HepG2 (cell line): ENCODE results near the gene TMCC1. TPM values are rescaled to one million over a fixed set of nuclear protein-coding genes. Genes with fewer than 3 reads are reported as not detected.
A peak's percentile ranks its signal among the peaks of the same experiment; 100 is the strongest.

Experiments used
- CCAR2 ChIP-seq: fragments of 200-400 bp; formaldehyde crosslinking; optimal IDR thresholded peaks from 2 replicates; pipeline ENCODE3; 2018; ENCODE audit warnings: low read depth, mild to moderate bottlenecking, low read length, moderate library complexity
- HNRNPL ChIP-seq: fragments of 200-400 bp; formaldehyde crosslinking; IDR thresholded peaks from 2 replicates; pipeline ENCODE4 v1.6.1; 2017; ENCODE audit warnings: mild to moderate bottlenecking, low read depth, low read length
- HNRNPLL ChIP-seq: fragments of 200-400 bp; formaldehyde crosslinking; IDR thresholded peaks from 2 replicates; pipeline ENCODE4 v1.6.1; 2017; ENCODE audit warnings: mild to moderate bottlenecking, low read depth, low read length; ENCODE audit not compliant: poor library complexity, severe bottlenecking
- NPAS2 ChIP-seq: sonication (generic); formaldehyde crosslinking; IDR thresholded peaks from 2 replicates; pipeline ENCODE4 v1.8.0; 2022; ENCODE audit warnings: mild to moderate bottlenecking, missing genetic modification reagents, borderline replicate concordance
- ZBTB38 ChIP-seq: sonication (generic); formaldehyde crosslinking; IDR thresholded peaks from 2 replicates; pipeline ENCODE4 v1.5.1; 2020; ENCODE audit warnings: mild to moderate bottlenecking, missing genetic modification reagents
- ZMYM3 ChIP-seq: sonication (generic); formaldehyde crosslinking; IDR thresholded peaks from 2 replicates; pipeline ENCODE4 v1.5.1; 2020; ENCODE audit warnings: mild to moderate bottlenecking, missing genetic modification reagents
- ZNF205 ChIP-seq: IDR thresholded peaks from 2 replicates; pipeline ENCODE4 v1.6.1; 2018; ENCODE audit warnings: missing biosample characterization, missing genetic modification reagents
- ZNF333 ChIP-seq: sonication (generic); formaldehyde crosslinking; IDR thresholded peaks from 2 replicates; pipeline ENCODE4 v1.4.0; 2020; ENCODE audit warnings: mild to moderate bottlenecking, missing genetic modification reagents, borderline replicate concordance
- ZNF530 ChIP-seq: sonication (generic); formaldehyde crosslinking; IDR thresholded peaks from 2 replicates; pipeline ENCODE4 v1.5.0; 2020; ENCODE audit warnings: low read depth, mild to moderate bottlenecking, missing genetic modification reagents
- ZNF547 ChIP-seq: sonication (generic); formaldehyde crosslinking; IDR thresholded peaks from 2 replicates; pipeline ENCODE4 v1.5.1; 2020; ENCODE audit warnings: mild to moderate bottlenecking, missing genetic modification reagents
- ZNF792 ChIP-seq: IDR thresholded peaks from 2 replicates; pipeline ENCODE4 v1.6.1; 2016
- polyA plus RNA-seq, 8 experiments: library from polyadenylated mRNA; depleted of rRNA in 3 of 8; stranded (reverse) in 7 of 8; unstranded in 1 of 8; fragments of >200 nt; fragmentation: Illumina TruSeq in 4 of 8; extraction: Trizol in 4 of 8; gene quantifications; 2 replicates each; pipeline versions ENCODE4 v1.2.1 to v1.2.3, GENCODE V29; 2011 to 2016; ENCODE audit warnings: low read depth in 4 of 8, missing spikeins in 1 of 8, mixed read lengths in 1 of 8; ENCODE audit not compliant: insufficient read depth in 1 of 8
- total RNA-seq, 5 experiments: library from RNA; depleted of rRNA; stranded (reverse); fragments of >200 nt; fragmentation: Illumina TruSeq; extraction: Trizol; gene quantifications; 2 replicates each; pipeline ENCODE4 v1.2.3, GENCODE V29; 2016; ENCODE audit warnings: low read depth in 1 of 5
- TF ChIP-seq, protein P1 (sequence below), 2 experiments: sonication (generic) in 1 of 2; formaldehyde crosslinking in 1 of 2; IDR thresholded peaks; 2 replicates each; pipeline versions ENCODE4 v1.6.1 to v1.9.0; 2014 to 2022; ENCODE audit warnings: antibody characterized with exemption in 1 of 2, borderline replicate concordance in 1 of 2, inconsistent platforms in 1 of 2, low read depth in 1 of 2, missing genetic modification reagents in 1 of 2
- TF ChIP-seq, protein P2 (sequence below): sonication (generic); formaldehyde crosslinking; IDR thresholded peaks from 2 replicates; pipeline ENCODE4 v1.5.1; 2020; ENCODE audit warnings: missing genetic modification reagents, mild to moderate bottlenecking, borderline replicate concordance
- TF ChIP-seq, protein P3 (sequence below): sonication (generic); formaldehyde crosslinking; IDR thresholded peaks from 2 replicates; pipeline ENCODE4 v1.4.0; 2020; ENCODE audit warnings: missing genetic modification reagents, low read depth, mild to moderate bottlenecking, borderline replicate concordance
- TF ChIP-seq, protein P4 (sequence below): sonication (generic); formaldehyde crosslinking; IDR thresholded peaks from 2 replicates; pipeline ENCODE4 v1.4.0; 2020; ENCODE audit warnings: missing genetic modification reagents

The TMCC1 gene
- total and polyA plus RNA-seq, 2 of the 13 experiments (the other 11 are each of a cell fraction or from before 2014, with no cell fraction given): 12.1 to 264 TPM

DNA sequence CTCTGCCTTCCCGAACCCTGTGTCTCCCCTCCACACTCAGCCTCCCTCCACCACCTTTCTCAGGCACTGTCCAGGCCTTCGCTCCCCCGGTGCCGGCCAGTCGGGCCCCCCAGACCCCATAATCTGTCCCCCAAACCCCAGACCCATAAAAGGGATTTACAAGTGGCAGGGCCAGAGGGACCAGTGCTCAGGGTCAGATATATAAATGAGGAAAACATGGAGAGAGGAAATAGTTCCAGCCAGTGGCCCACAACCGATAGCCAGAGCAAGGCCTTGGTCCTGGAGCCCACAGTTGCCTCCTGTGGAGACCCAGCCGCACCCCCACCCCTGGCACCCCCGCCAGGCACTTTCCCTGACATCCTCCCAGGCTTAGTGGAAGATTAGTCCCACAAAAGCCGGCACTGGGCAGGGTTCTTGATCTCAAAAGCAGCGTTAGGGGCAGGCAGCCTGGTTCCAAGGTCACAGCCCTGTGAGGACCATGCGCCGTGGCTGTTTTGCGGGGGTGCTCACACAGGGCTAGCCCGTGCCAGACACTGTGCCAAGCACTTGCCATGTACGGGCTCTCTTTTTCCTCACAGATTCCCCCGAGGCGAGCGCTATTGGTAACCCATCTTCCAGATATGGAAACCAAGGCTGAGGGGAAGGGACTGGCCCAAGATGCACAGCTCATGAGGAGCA, 286.0 kb downstream of the TMCC1 start (continued):
- TF ChIP-seq, protein P1, sequence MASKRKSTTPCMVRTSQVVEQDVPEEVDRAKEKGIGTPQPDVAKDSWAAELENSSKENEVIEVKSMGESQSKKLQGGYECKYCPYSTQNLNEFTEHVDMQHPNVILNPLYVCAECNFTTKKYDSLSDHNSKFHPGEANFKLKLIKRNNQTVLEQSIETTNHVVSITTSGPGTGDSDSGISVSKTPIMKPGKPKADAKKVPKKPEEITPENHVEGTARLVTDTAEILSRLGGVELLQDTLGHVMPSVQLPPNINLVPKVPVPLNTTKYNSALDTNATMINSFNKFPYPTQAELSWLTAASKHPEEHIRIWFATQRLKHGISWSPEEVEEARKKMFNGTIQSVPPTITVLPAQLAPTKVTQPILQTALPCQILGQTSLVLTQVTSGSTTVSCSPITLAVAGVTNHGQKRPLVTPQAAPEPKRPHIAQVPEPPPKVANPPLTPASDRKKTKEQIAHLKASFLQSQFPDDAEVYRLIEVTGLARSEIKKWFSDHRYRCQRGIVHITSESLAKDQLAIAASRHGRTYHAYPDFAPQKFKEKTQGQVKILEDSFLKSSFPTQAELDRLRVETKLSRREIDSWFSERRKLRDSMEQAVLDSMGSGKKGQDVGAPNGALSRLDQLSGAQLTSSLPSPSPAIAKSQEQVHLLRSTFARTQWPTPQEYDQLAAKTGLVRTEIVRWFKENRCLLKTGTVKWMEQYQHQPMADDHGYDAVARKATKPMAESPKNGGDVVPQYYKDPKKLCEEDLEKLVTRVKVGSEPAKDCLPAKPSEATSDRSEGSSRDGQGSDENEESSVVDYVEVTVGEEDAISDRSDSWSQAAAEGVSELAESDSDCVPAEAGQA (IDR thresholded peaks at IDR 0.05; ENCODE audit: low read depth): no peak
- TF ChIP-seq, protein P1 (CRISPR knock-in tag; IDR thresholded peaks at IDR 0.05; ENCODE audit: borderline replicate concordance): no peak
- TF ChIP-seq ZNF547 (CRISPR knock-in tag) (0 out of 2 replicates have a peak, but pooled peaks have one; percentile 12), ZMYM3 (peak; percentile 69), ZNF792 (CRISPR knock-in tag) (no peak), ZNF530 (CRISPR knock-in tag) (no peak), HNRNPL (0 out of 2 replicates have a peak, but pooled peaks have one; percentile 20), HNRNPLL (peak; percentile 15), ZBTB38 (CRISPR knock-in tag) (0 out of 2 replicates have a peak, but pooled peaks have one; percentile 1), CCAR2 (no peak), ZNF205 (no peak), ZNF333 (CRISPR knock-in tag) (no peak), NPAS2 (CRISPR knock-in tag) (no peak)
- TF ChIP-seq, protein P2, sequence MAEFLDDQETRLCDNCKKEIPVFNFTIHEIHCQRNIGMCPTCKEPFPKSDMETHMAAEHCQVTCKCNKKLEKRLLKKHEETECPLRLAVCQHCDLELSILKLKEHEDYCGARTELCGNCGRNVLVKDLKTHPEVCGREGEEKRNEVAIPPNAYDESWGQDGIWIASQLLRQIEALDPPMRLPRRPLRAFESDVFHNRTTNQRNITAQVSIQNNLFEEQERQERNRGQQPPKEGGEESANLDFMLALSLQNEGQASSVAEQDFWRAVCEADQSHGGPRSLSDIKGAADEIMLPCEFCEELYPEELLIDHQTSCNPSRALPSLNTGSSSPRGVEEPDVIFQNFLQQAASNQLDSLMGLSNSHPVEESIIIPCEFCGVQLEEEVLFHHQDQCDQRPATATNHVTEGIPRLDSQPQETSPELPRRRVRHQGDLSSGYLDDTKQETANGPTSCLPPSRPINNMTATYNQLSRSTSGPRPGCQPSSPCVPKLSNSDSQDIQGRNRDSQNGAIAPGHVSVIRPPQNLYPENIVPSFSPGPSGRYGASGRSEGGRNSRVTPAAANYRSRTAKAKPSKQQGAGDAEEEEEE (CRISPR knock-in tag): 0 out of 2 replicates have a peak, but pooled peaks have one; percentile 31
- TF ChIP-seq, protein P3, sequence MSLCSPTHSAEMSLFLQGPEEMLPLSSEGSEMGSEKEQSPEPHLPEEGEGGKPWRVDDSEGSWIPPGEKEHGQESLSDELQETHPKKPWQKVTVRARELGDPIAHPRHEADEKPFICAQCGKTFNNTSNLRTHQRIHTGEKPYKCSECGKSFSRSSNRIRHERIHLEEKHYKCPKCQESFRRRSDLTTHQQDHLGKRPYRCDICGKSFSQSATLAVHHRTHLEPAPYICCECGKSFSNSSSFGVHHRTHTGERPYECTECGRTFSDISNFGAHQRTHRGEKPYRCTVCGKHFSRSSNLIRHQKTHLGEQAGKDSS (CRISPR knock-in tag): no peak
- TF ChIP-seq, protein P4, sequence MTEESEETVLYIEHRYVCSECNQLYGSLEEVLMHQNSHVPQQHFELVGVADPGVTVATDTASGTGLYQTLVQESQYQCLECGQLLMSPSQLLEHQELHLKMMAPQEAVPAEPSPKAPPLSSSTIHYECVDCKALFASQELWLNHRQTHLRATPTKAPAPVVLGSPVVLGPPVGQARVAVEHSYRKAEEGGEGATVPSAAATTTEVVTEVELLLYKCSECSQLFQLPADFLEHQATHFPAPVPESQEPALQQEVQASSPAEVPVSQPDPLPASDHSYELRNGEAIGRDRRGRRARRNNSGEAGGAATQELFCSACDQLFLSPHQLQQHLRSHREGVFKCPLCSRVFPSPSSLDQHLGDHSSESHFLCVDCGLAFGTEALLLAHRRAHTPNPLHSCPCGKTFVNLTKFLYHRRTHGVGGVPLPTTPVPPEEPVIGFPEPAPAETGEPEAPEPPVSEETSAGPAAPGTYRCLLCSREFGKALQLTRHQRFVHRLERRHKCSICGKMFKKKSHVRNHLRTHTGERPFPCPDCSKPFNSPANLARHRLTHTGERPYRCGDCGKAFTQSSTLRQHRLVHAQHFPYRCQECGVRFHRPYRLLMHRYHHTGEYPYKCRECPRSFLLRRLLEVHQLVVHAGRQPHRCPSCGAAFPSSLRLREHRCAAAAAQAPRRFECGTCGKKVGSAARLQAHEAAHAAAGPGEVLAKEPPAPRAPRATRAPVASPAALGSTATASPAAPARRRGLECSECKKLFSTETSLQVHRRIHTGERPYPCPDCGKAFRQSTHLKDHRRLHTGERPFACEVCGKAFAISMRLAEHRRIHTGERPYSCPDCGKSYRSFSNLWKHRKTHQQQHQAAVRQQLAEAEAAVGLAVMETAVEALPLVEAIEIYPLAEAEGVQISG (CRISPR knock-in tag): no peak
